Measurements from ENCODE around the gene HOXA5. TPM values are rescaled to one million over a fixed set of nuclear protein-coding genes. Genes with fewer than 3 reads are reported as not detected.

HOXA5 gene
- total RNA-seq, 1 donor from 2014 or later = not detected

GRCh38 chr7:27115221-27116026 lies 28.1 kb downstream of the HOXA5 start:
- peaks cover 67% of the 10 kb centered on the region for H3K27me3 ChIP-seq (ENCODE audit: control insufficient read depth, insufficient read depth, low read length)
- no peak for DNase-seq (ENCODE audit: low read depth)
- no peaks in the 10 kb centered on the region for H3K36me3 ChIP-seq (ENCODE audit: control insufficient read depth, insufficient read depth, low read length)
- TF ChIP-seq CTCF (IDR thresholded peaks at IDR 0.05; ENCODE audit: insufficient read depth, low read length, severe bottlenecking) = no peak
- FAIRE-seq = no peak
- H3K4me3 ChIP-seq (ENCODE audit: low read depth, low read length) = no peak overlapping the region

DNA sequence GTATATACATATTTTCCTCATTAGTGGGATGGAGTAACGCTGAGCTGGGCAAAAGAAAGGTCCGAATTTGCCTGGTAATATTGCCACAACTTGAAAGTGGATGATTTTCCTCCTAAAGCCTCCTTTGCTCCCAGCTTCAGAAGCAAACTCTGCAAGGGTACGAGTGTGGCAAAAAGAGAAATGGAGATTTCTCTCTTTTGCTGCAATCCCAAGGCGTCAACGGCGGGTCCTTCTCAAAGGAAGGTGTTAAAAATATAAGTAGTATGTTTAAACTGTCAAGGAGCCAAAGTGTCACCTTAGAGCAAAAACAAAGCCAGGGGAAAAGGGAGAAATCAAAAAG lies 28.6 kb downstream of the HOXA5 start:
- no peak for TF ChIP-seq CTCF (IDR thresholded peaks at IDR 0.05; ENCODE audit: insufficient read depth, low read length, severe bottlenecking)
- no peak for DNase-seq (ENCODE audit: low read depth)
- FAIRE-seq = no peak
- Histone ChIP-seq H3K4me3 (ENCODE audit: low read depth, low read length) (no peak overlapping the region), H3K36me3 (ENCODE audit: control insufficient read depth, insufficient read depth, low read length) (no peaks in the 10 kb centered on the region), H3K27me3 (ENCODE audit: control insufficient read depth, insufficient read depth, low read length) (peaks cover 70% of the 10 kb centered on the region)

GRCh38 chr7:27113991-27114769 lies 29.3 kb downstream of the HOXA5 start:
- no peak for TF ChIP-seq CTCF (IDR thresholded peaks at IDR 0.05; ENCODE audit: insufficient read depth, low read length, severe bottlenecking)
- Histone ChIP-seq H3K4me3 (ENCODE audit: low read depth, low read length) (no peak overlapping the region), H3K27me3 (ENCODE audit: control insufficient read depth, insufficient read depth, low read length) (peaks cover 71% of the 10 kb centered on the region), H3K36me3 (ENCODE audit: control insufficient read depth, insufficient read depth, low read length) (no peaks in the 10 kb centered on the region)
- DNase-seq (ENCODE audit: low read depth) (no peak), FAIRE-seq (no peak)

- FAIRE-seq (no peak), DNase-seq (ENCODE audit: low read depth) (no peak)
- TF ChIP-seq CTCF (IDR thresholded peaks at IDR 0.05; ENCODE audit: insufficient read depth, low read length, severe bottlenecking) = no peak
Observed at GRCh38 chr7:27112955-27113949, 30.2 kb downstream of the HOXA5 start.

DNA sequence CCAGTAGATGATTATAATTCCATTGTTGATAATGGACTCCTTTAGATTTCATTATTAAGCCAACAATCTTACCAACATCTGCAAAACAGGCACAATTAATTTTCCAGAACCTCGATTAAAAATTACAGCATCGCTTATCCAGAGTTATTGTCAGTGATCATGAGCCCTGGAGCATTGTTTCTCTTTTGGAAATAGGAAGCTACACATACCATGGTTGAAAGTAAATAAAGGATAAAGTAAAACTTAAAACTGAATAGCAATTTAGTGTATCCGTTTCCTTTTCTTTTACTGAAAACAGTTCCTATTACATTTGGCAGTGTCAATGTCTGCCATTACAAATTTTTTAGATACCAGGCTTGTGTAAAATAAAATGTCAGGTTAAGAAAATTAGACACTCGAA lies 31.1 kb downstream of the HOXA5 start:
- DNase-seq (ENCODE audit: low read depth) = no peak
- no peak for FAIRE-seq
- Histone ChIP-seq H3K36me3 (ENCODE audit: control insufficient read depth, insufficient read depth, low read length) (no peaks in the 10 kb centered on the region), H3K4me3 (ENCODE audit: low read depth, low read length) (no peak overlapping the region), H3K27me3 (ENCODE audit: control insufficient read depth, insufficient read depth, low read length) (peaks cover 73% of the 10 kb centered on the region)
- TF ChIP-seq CTCF (IDR thresholded peaks at IDR 0.05; ENCODE audit: insufficient read depth, low read length, severe bottlenecking) = no peak

More at GRCh38 chr7:27112955-27113949, 30.2 kb downstream of the HOXA5 start:
- no peak overlapping the region for H3K4me3 ChIP-seq (ENCODE audit: low read depth, low read length)
- H3K36me3 ChIP-seq (ENCODE audit: control insufficient read depth, insufficient read depth, low read length) = no peaks in the 10 kb centered on the region
- H3K27me3 ChIP-seq (ENCODE audit: control insufficient read depth, insufficient read depth, low read length) = peaks cover 74% of the 10 kb centered on the region
